GM19099 (cell line): Measurements from ENCODE around the gene PRRX2.

ENCODE experiments used
- POLR2A ChIP-seq: IDR thresholded peaks from 3 replicates; pipeline ENCODE4 v1.6.1; 2011; ENCODE audit warnings: low read depth; ENCODE audit not compliant: insufficient read length; ENCODE audit errors: extremely low read depth

Gene PRRX2

GRCh38 chr9:129644365-129644764 lies 21.1 kb upstream of the PRRX2 start:
- TF ChIP-seq POLR2A: no peak

GRCh38 chr9:129644902-129645301 lies 20.5 kb upstream of the PRRX2 start:
- TF ChIP-seq POLR2A: no peak

GRCh38 chr9:129646252-129646651 lies 19.2 kb upstream of the PRRX2 start:
- no peak for TF ChIP-seq POLR2A

- no peak for TF ChIP-seq POLR2A
These were observed 18.8 kb upstream of the PRRX2 start for GRCh38 chr9:129646654-129647053.

GRCh38 chr9:129647635-129648034 lies 17.8 kb upstream of the PRRX2 start:
- no peak for TF ChIP-seq POLR2A

- no peak for TF ChIP-seq POLR2A
These were observed 17.2 kb upstream of the PRRX2 start for GRCh38 chr9:129648092-129648763.

GRCh38 chr9:129648764-129649115 lies 16.7 kb upstream of the PRRX2 start:
- no peak for TF ChIP-seq POLR2A

GRCh38 chr9:129649726-129650679 lies 15.4 kb upstream of the PRRX2 start:
- TF ChIP-seq POLR2A: no peak

GRCh38 chr9:129650680-129651235 lies 14.7 kb upstream of the PRRX2 start:
- no peak for TF ChIP-seq POLR2A

- no peak for TF ChIP-seq POLR2A
These were observed 11.5 kb upstream of the PRRX2 start for GRCh38 chr9:129653823-129654553.

- no peak for TF ChIP-seq POLR2A
These were observed 10.8 kb upstream of the PRRX2 start for GRCh38 chr9:129654554-129655040.

- TF ChIP-seq POLR2A: no peak
These were observed 10.3 kb upstream of the PRRX2 start for GRCh38 chr9:129655154-129655553.

- no peak for TF ChIP-seq POLR2A
These were observed 9.8 kb upstream of the PRRX2 start for GRCh38 chr9:129655696-129656095.

- TF ChIP-seq POLR2A: no peak
These were observed 8.6 kb upstream of the PRRX2 start for GRCh38 chr9:129656795-129657390.

- no peak for TF ChIP-seq POLR2A
These were observed 4.4 kb upstream of the PRRX2 start for GRCh38 chr9:129661029-129661428.
